GM12892 (cell line): ENCODE results near the gene STK17A.

Source experiments
- POLR2A ChIP-seq: IDR thresholded peaks from 2 replicates; pipeline ENCODE4 v1.6.1; 2011; ENCODE audit warnings: low read depth, low read length, control low read depth
- POLR2AphosphoS5 ChIP-seq: IDR thresholded peaks from 2 replicates; pipeline ENCODE4 v1.6.1; 2011; ENCODE audit warnings: low read depth, low read length, control low read depth
- TAF1 ChIP-seq: IDR thresholded peaks from 2 replicates; pipeline ENCODE4 v1.6.1; 2011; ENCODE audit warnings: low read depth, mild to moderate bottlenecking, control low read depth, low read length, borderline replicate concordance

DNA sequence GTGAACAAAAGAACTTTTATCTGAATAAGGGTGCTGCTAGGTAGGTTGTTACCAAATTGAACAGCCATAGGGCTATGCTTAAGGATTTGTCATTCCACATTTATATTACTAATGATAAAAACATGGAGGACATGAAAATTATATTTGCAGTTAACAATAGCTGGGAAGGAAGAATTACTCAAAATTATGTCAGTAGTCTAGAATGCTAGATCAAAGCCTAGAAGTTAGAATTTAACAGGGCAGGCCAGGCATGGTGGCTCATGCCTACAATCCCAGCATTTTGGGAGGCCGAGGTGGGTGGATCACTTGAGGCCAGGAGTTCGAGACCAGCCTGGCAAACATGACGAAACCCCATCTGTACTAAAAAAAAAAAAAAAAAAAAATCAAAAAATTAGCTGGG, 9.4 kb downstream of the STK17A start:
- TF ChIP-seq POLR2A, result no peak
- no peak for TF ChIP-seq POLR2AphosphoS5
- no peak for TF ChIP-seq TAF1
